NK-92 (cell line): ENCODE results near the gene WWC1.

Source experiments
- DNase-seq: peaks from one replicate; lab custom pipeline; 2025; ENCODE audit not compliant: unreplicated experiment; lab: John Stamatoyannopoulos, UW

The WWC1 gene

GRCh38 chr5:168291342-168291963, at the start of gene WWC1:
Gene WWC1 (plus strand): TSS chr5:168291645. CDS start chr5:168292153, 508 bp downstream.
- DNase-seq, result no peak

- DNase-seq, result no peak
Observed at GRCh38 chr5:168244838-168245559, 46.4 kb upstream of the WWC1 start.

- DNase-seq, result no peak
Observed at GRCh38 chr5:168249923-168250322, 41.5 kb upstream of the WWC1 start.

- DNase-seq, result no peak
Observed at GRCh38 chr5:168251259-168251658, 40.2 kb upstream of the WWC1 start.

GRCh38 chr5:168254013-168254693, 37.3 kb upstream of the WWC1 start:
- DNase-seq, result no peak

GRCh38 chr5:168260353-168261226, 30.9 kb upstream of the WWC1 start:
- DNase-seq, result no peak

- DNase-seq, result no peak
Observed at GRCh38 chr5:168261227-168261571, 30.2 kb upstream of the WWC1 start.

- DNase-seq, result no peak
Observed at GRCh38 chr5:168262042-168262743, 29.3 kb upstream of the WWC1 start.

GRCh38 chr5:168263121-168263520, 28.3 kb upstream of the WWC1 start:
- no peak for DNase-seq

- no peak for DNase-seq
Observed at GRCh38 chr5:168266016-168266415, 25.4 kb upstream of the WWC1 start.

- DNase-seq, result no peak
Observed at GRCh38 chr5:168268949-168269936, 22.2 kb upstream of the WWC1 start.

GRCh38 chr5:168269937-168270330, 21.5 kb upstream of the WWC1 start:
- no peak for DNase-seq

- no peak for DNase-seq
Observed at GRCh38 chr5:168270476-168270875, 21.0 kb upstream of the WWC1 start.

- DNase-seq, result no peak
Observed at GRCh38 chr5:168273056-168273980, 18.1 kb upstream of the WWC1 start.

- DNase-seq, result no peak
Observed at GRCh38 chr5:168274406-168274805, 17.0 kb upstream of the WWC1 start.

GRCh38 chr5:168275940-168276339, 15.5 kb upstream of the WWC1 start:
- DNase-seq, result no peak

GRCh38 chr5:168282120-168282519, 9.3 kb upstream of the WWC1 start:
- DNase-seq, result no peak

- DNase-seq, result no peak
Observed at GRCh38 chr5:168284809-168285208, 6.6 kb upstream of the WWC1 start.
